Measurements from ENCODE around the gene CYP4A22.

Gene CYP4A22

GRCh38 chr1:47179988-47180563 is 42.8 kb downstream of the CYP4A22 start:
- H2AFZ ChIP-seq (ENCODE audit: low read length, unreplicated experiment), result peak overlapping the region; percentile 86
- no peaks in the 10 kb centered on the region for H3K36me3 ChIP-seq (ENCODE audit: insufficient read depth, low read length)
- H3K27ac ChIP-seq (ENCODE audit: low read depth, low read length), result no peak overlapping the region
- peaks cover 19% of the 10 kb centered on the region for H3K4me1 ChIP-seq (ENCODE audit: control insufficient read depth, insufficient read depth, low read length, unreplicated experiment)
- no peaks in the 10 kb centered on the region for H3K27me3 ChIP-seq (ENCODE audit: insufficient read depth, low read length)
- H3K4me3 ChIP-seq (ENCODE audit: low read depth, low read length), result peak overlapping the region; percentile 79
- no peaks in the 10 kb centered on the region for H3K79me2 ChIP-seq (ENCODE audit: control insufficient read depth, insufficient read depth, low read length, unreplicated experiment)

- Histone ChIP-seq H2AFZ (ENCODE audit: low read length, unreplicated experiment) (no peak overlapping the region), H3K27ac (ENCODE audit: low read depth, low read length) (no peak overlapping the region), H3K4me3 (ENCODE audit: low read depth, low read length) (no peak overlapping the region), H3K27me3 (ENCODE audit: insufficient read depth, low read length) (no peaks in the 10 kb centered on the region), H3K36me3 (ENCODE audit: insufficient read depth, low read length) (no peaks in the 10 kb centered on the region), H3K4me1 (ENCODE audit: control insufficient read depth, insufficient read depth, low read length, unreplicated experiment) (peaks cover 19% of the 10 kb centered on the region), H3K79me2 (ENCODE audit: control insufficient read depth, insufficient read depth, low read length, unreplicated experiment) (no peaks in the 10 kb centered on the region)
Measured at GRCh38 chr1:47180603-47181094, 43.4 kb downstream of the CYP4A22 start.

- peaks cover 19% of the 10 kb centered on the region for H3K4me1 ChIP-seq (ENCODE audit: control insufficient read depth, insufficient read depth, low read length, unreplicated experiment)
- H3K27me3 ChIP-seq (ENCODE audit: insufficient read depth, low read length), result no peaks in the 10 kb centered on the region
Measured at GRCh38 chr1:47181095-47181954, 44.1 kb downstream of the CYP4A22 start.

GRCh38 chr1:47181955-47182675 is 44.9 kb downstream of the CYP4A22 start:
- Histone ChIP-seq H3K27me3 (ENCODE audit: insufficient read depth, low read length) (no peaks in the 10 kb centered on the region), H3K27ac (ENCODE audit: low read depth, low read length) (no peak overlapping the region), H2AFZ (ENCODE audit: low read length, unreplicated experiment) (no peak overlapping the region), H3K4me3 (ENCODE audit: low read depth, low read length) (no peak overlapping the region), H3K79me2 (ENCODE audit: control insufficient read depth, insufficient read depth, low read length, unreplicated experiment) (no peaks in the 10 kb centered on the region), H3K4me1 (ENCODE audit: control insufficient read depth, insufficient read depth, low read length, unreplicated experiment) (peaks cover 19% of the 10 kb centered on the region), H3K36me3 (ENCODE audit: insufficient read depth, low read length) (no peaks in the 10 kb centered on the region)

More at GRCh38 chr1:47181095-47181954, 44.1 kb downstream of the CYP4A22 start:
- Histone ChIP-seq H2AFZ (ENCODE audit: low read length, unreplicated experiment) (no peak overlapping the region), H3K4me3 (ENCODE audit: low read depth, low read length) (no peak overlapping the region), H3K79me2 (ENCODE audit: control insufficient read depth, insufficient read depth, low read length, unreplicated experiment) (no peaks in the 10 kb centered on the region), H3K36me3 (ENCODE audit: insufficient read depth, low read length) (no peaks in the 10 kb centered on the region), H3K27ac (ENCODE audit: low read depth, low read length) (no peak overlapping the region)

GRCh38 chr1:47182676-47183235 is 45.5 kb downstream of the CYP4A22 start:
- Histone ChIP-seq H3K79me2 (ENCODE audit: control insufficient read depth, insufficient read depth, low read length, unreplicated experiment) (no peaks in the 10 kb centered on the region), H3K36me3 (ENCODE audit: insufficient read depth, low read length) (no peaks in the 10 kb centered on the region), H3K4me3 (ENCODE audit: low read depth, low read length) (no peak overlapping the region), H3K27ac (ENCODE audit: low read depth, low read length) (no peak overlapping the region), H2AFZ (ENCODE audit: low read length, unreplicated experiment) (no peak overlapping the region), H3K27me3 (ENCODE audit: insufficient read depth, low read length) (no peaks in the 10 kb centered on the region), H3K4me1 (ENCODE audit: control insufficient read depth, insufficient read depth, low read length, unreplicated experiment) (peaks cover 19% of the 10 kb centered on the region)

GRCh38 chr1:47183308-47184089 is 46.3 kb downstream of the CYP4A22 start:
- no peak overlapping the region for H2AFZ ChIP-seq (ENCODE audit: low read length, unreplicated experiment)
- H3K27ac ChIP-seq (ENCODE audit: low read depth, low read length), result no peak overlapping the region
- H3K27me3 ChIP-seq (ENCODE audit: insufficient read depth, low read length), result no peaks in the 10 kb centered on the region
- no peaks in the 10 kb centered on the region for H3K79me2 ChIP-seq (ENCODE audit: control insufficient read depth, insufficient read depth, low read length, unreplicated experiment)
- no peaks in the 10 kb centered on the region for H3K36me3 ChIP-seq (ENCODE audit: insufficient read depth, low read length)
- H3K4me1 ChIP-seq (ENCODE audit: control insufficient read depth, insufficient read depth, low read length, unreplicated experiment), result peaks cover 19% of the 10 kb centered on the region
- H3K4me3 ChIP-seq (ENCODE audit: low read depth, low read length), result no peak overlapping the region

GRCh38 chr1:47184090-47184821 is 47.0 kb downstream of the CYP4A22 start:
- Histone ChIP-seq H3K4me3 (ENCODE audit: low read depth, low read length) (no peak overlapping the region), H3K36me3 (ENCODE audit: insufficient read depth, low read length) (no peaks in the 10 kb centered on the region), H3K27ac (ENCODE audit: low read depth, low read length) (no peak overlapping the region), H3K79me2 (ENCODE audit: control insufficient read depth, insufficient read depth, low read length, unreplicated experiment) (no peaks in the 10 kb centered on the region), H3K27me3 (ENCODE audit: insufficient read depth, low read length) (no peaks in the 10 kb centered on the region), H2AFZ (ENCODE audit: low read length, unreplicated experiment) (no peak overlapping the region), H3K4me1 (ENCODE audit: control insufficient read depth, insufficient read depth, low read length, unreplicated experiment) (peaks cover 16% of the 10 kb centered on the region)

- Histone ChIP-seq H3K27me3 (ENCODE audit: insufficient read depth, low read length) (no peaks in the 10 kb centered on the region), H2AFZ (ENCODE audit: low read length, unreplicated experiment) (no peak overlapping the region), H3K4me3 (ENCODE audit: low read depth, low read length) (no peak overlapping the region), H3K4me1 (ENCODE audit: control insufficient read depth, insufficient read depth, low read length, unreplicated experiment) (peaks cover 17% of the 10 kb centered on the region), H3K36me3 (ENCODE audit: insufficient read depth, low read length) (no peaks in the 10 kb centered on the region), H3K27ac (ENCODE audit: low read depth, low read length) (no peak overlapping the region), H3K79me2 (ENCODE audit: control insufficient read depth, insufficient read depth, low read length, unreplicated experiment) (no peaks in the 10 kb centered on the region)
Measured at GRCh38 chr1:47184822-47185677, 47.8 kb downstream of the CYP4A22 start.
